VCaP (cell line): Measurements from ENCODE around the gene ZMYND8.
"Not testable (repeated sequence)": the region's sequence is repeated elsewhere in the genome, so short reads cannot be mapped to it uniquely, and the experiment has no call there.

Experiments used
- H3K27ac ChIP-seq: fragments of 450-650 bp; 2 replicates; pipeline ENCODE4 v1.5.1; 2017
- CTCF ChIP-seq: fragments of 450-650 bp; conservative IDR thresholded peaks from 2 replicates; pipeline ENCODE4 v1.5.1; 2017; ENCODE audit warnings: mild to moderate bottlenecking, moderate library complexity

The ZMYND8 gene

GRCh38 chr20:47377122-47377722 lies 20.7 kb upstream of the ZMYND8 start:
- peak; percentile 47 for TF ChIP-seq CTCF
- H3K27ac ChIP-seq: peak overlapping the region; percentile 31

- H3K27ac ChIP-seq: not testable (repeated sequence)
Measured at GRCh38 chr20:47376096-47376643, 19.7 kb upstream of the ZMYND8 start.

GRCh38 chr20:47374121-47374520 lies 17.6 kb upstream of the ZMYND8 start:
- H3K27ac ChIP-seq: not testable (repeated sequence)

GRCh38 chr20:47373206-47373733 lies 16.8 kb upstream of the ZMYND8 start:
- TF ChIP-seq CTCF: no peak
- H3K27ac ChIP-seq: peak overlapping the region; percentile 32; the same call in 1 of the 2 replicates

- no peak for TF ChIP-seq CTCF
- H3K27ac ChIP-seq: no peak overlapping the region
Measured at GRCh38 chr20:47370850-47371782, 14.6 kb upstream of the ZMYND8 start.

GRCh38 chr20:47370214-47370613 lies 13.7 kb upstream of the ZMYND8 start:
- H3K27ac ChIP-seq: no peak overlapping the region
- TF ChIP-seq CTCF: no peak

- TF ChIP-seq CTCF: no peak
- no peak overlapping the region for H3K27ac ChIP-seq
Measured at GRCh38 chr20:47368301-47368700, 11.8 kb upstream of the ZMYND8 start.

- H3K27ac ChIP-seq: not testable (repeated sequence)
Measured at GRCh38 chr20:47366301-47366700, 9.8 kb upstream of the ZMYND8 start.
